ENCODE results near the gene FSIP2.

The FSIP2 gene

GRCh38 chr2:185734658-185735057 is 3.9 kb upstream of the FSIP2 start:
- TF ChIP-seq ISL1 (CRISPR knock-in tag; IDR thresholded peaks at IDR 0.05) (no peak), ZC3H10 (CRISPR knock-in tag; IDR thresholded peaks at IDR 0.05) (no peak), ZNF8 (CRISPR knock-in tag; IDR thresholded peaks at IDR 0.05) (no peak), POU6F1 (CRISPR knock-in tag; IDR thresholded peaks at IDR 0.05; ENCODE audit: borderline replicate concordance, low read depth) (no peak), SNAI2 (CRISPR knock-in tag; IDR thresholded peaks at IDR 0.05) (no peak), ZFP3 (CRISPR knock-in tag; IDR thresholded peaks at IDR 0.05) (no peak), GLIS3 (CRISPR knock-in tag; IDR thresholded peaks at IDR 0.05) (no peak), ESRRG (CRISPR knock-in tag; IDR thresholded peaks at IDR 0.05) (no peak), PPARA (CRISPR knock-in tag; IDR thresholded peaks at IDR 0.05; ENCODE audit: borderline replicate concordance) (no peak), BACH2 (CRISPR knock-in tag; IDR thresholded peaks at IDR 0.05; ENCODE audit: borderline replicate concordance) (no peak), ARNTL (CRISPR knock-in tag; IDR thresholded peaks at IDR 0.05; ENCODE audit: borderline replicate concordance, low read depth) (no peak), OSR1 (CRISPR knock-in tag; IDR thresholded peaks at IDR 0.05) (no peak), ZFP30 (CRISPR knock-in tag; IDR thresholded peaks at IDR 0.05) (no peak), ZNF565 (CRISPR knock-in tag; conservative IDR thresholded peaks at IDR 0.05; ENCODE audit: low read depth) (no peak), ZNF70 (CRISPR knock-in tag; IDR thresholded peaks at IDR 0.05) (no peak), RARB (CRISPR knock-in tag; IDR thresholded peaks at IDR 0.05) (no peak)
- TF ChIP-seq, protein P1, sequence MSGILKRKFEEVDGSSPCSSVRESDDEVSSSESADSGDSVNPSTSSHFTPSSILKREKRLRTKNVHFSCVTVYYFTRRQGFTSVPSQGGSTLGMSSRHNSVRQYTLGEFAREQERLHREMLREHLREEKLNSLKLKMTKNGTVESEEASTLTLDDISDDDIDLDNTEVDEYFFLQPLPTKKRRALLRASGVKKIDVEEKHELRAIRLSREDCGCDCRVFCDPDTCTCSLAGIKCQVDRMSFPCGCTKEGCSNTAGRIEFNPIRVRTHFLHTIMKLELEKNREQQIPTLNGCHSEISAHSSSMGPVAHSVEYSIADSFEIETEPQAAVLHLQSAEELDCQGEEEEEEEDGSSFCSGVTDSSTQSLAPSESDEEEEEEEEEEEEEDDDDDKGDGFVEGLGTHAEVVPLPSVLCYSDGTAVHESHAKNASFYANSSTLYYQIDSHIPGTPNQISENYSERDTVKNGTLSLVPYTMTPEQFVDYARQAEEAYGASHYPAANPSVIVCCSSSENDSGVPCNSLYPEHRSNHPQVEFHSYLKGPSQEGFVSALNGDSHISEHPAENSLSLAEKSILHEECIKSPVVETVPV (CRISPR knock-in tag; IDR thresholded peaks at IDR 0.05), result no peak
- TF ChIP-seq, protein P2, sequence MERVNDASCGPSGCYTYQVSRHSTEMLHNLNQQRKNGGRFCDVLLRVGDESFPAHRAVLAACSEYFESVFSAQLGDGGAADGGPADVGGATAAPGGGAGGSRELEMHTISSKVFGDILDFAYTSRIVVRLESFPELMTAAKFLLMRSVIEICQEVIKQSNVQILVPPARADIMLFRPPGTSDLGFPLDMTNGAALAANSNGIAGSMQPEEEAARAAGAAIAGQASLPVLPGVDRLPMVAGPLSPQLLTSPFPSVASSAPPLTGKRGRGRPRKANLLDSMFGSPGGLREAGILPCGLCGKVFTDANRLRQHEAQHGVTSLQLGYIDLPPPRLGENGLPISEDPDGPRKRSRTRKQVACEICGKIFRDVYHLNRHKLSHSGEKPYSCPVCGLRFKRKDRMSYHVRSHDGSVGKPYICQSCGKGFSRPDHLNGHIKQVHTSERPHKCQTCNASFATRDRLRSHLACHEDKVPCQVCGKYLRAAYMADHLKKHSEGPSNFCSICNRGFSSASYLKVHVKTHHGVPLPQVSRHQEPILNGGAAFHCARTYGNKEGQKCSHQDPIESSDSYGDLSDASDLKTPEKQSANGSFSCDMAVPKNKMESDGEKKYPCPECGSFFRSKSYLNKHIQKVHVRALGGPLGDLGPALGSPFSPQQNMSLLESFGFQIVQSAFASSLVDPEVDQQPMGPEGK (CRISPR knock-in tag; IDR thresholded peaks at IDR 0.05; ENCODE audit: borderline replicate concordance), result no peak
- no peak for ATAC-seq

- no peak for TF ChIP-seq OSR1 (CRISPR knock-in tag; IDR thresholded peaks at IDR 0.05)
- TF ChIP-seq, protein P1 (CRISPR knock-in tag; IDR thresholded peaks at IDR 0.05), result no peak
- TF ChIP-seq PPARA (CRISPR knock-in tag; IDR thresholded peaks at IDR 0.05; ENCODE audit: borderline replicate concordance), result no peak
- TF ChIP-seq ZNF565 (CRISPR knock-in tag; conservative IDR thresholded peaks at IDR 0.05; ENCODE audit: low read depth), result no peak
- TF ChIP-seq TSHZ2 (CRISPR knock-in tag; IDR thresholded peaks at IDR 0.05), result no peak
- TF ChIP-seq SNAI2 (CRISPR knock-in tag; IDR thresholded peaks at IDR 0.05), result no peak
- TF ChIP-seq GLIS3 (CRISPR knock-in tag; IDR thresholded peaks at IDR 0.05), result no peak
- no peak for TF ChIP-seq RARB (CRISPR knock-in tag; IDR thresholded peaks at IDR 0.05)
- TF ChIP-seq ARNTL (CRISPR knock-in tag; IDR thresholded peaks at IDR 0.05; ENCODE audit: borderline replicate concordance, low read depth), result no peak
- ATAC-seq, result no peak
Observed at GRCh38 chr2:185736210-185736609, 2.4 kb upstream of the FSIP2 start.
